ENCODE measurements around the gene IL1RAPL1.

The IL1RAPL1 gene

GRCh38 chrX:29044423-29045184 is 457.4 kb downstream of the IL1RAPL1 start:
- in situ Hi-C loops (cut with MboI; ENCODE audit: low sequenced_read_pairs, unreplicated experiment): no loop called here
- no peak for TF ChIP-seq CTCF (IDR thresholded peaks at IDR 0.05; ENCODE audit: borderline replicate concordance, control extremely low read depth, extremely low read depth, insufficient read depth, missing control alignments)
- no peak for DNase-seq (ENCODE audit: low spot score)

- no peak for DNase-seq (ENCODE audit: low spot score)
- no peak for TF ChIP-seq CTCF (IDR thresholded peaks at IDR 0.05; ENCODE audit: borderline replicate concordance, control extremely low read depth, extremely low read depth, insufficient read depth, missing control alignments)
- in situ Hi-C loops (cut with MboI; ENCODE audit: low sequenced_read_pairs, unreplicated experiment): no loop called here
These were observed 478.2 kb downstream of the IL1RAPL1 start for GRCh38 chrX:29065477-29065876.

GRCh38 chrX:29066516-29066915 is 479.3 kb downstream of the IL1RAPL1 start:
- no peak for DNase-seq (ENCODE audit: low spot score)
- in situ Hi-C loops (cut with MboI; ENCODE audit: low sequenced_read_pairs, unreplicated experiment): no loop called here
- TF ChIP-seq CTCF (IDR thresholded peaks at IDR 0.05; ENCODE audit: borderline replicate concordance, control extremely low read depth, extremely low read depth, insufficient read depth, missing control alignments): no peak

GRCh38 chrX:29067351-29067750 is 480.1 kb downstream of the IL1RAPL1 start:
- DNase-seq (ENCODE audit: low spot score): no peak
- no peak for TF ChIP-seq CTCF (IDR thresholded peaks at IDR 0.05; ENCODE audit: borderline replicate concordance, control extremely low read depth, extremely low read depth, insufficient read depth, missing control alignments)
- in situ Hi-C loops (cut with MboI; ENCODE audit: low sequenced_read_pairs, unreplicated experiment): no loop called here

- in situ Hi-C loops (cut with MboI; ENCODE audit: low sequenced_read_pairs, unreplicated experiment): no loop called here
- DNase-seq (ENCODE audit: low spot score): no peak
- no peak for TF ChIP-seq CTCF (IDR thresholded peaks at IDR 0.05; ENCODE audit: borderline replicate concordance, control extremely low read depth, extremely low read depth, insufficient read depth, missing control alignments)
These were observed 484.5 kb downstream of the IL1RAPL1 start for GRCh38 chrX:29071525-29072320.

GRCh38 chrX:29082558-29082957 is 495.3 kb downstream of the IL1RAPL1 start:
- in situ Hi-C loops (cut with MboI; ENCODE audit: low sequenced_read_pairs, unreplicated experiment): no loop called here
- no peak for DNase-seq (ENCODE audit: low spot score)
- no peak for TF ChIP-seq CTCF (IDR thresholded peaks at IDR 0.05; ENCODE audit: borderline replicate concordance, control extremely low read depth, extremely low read depth, insufficient read depth, missing control alignments)

Measured in GM13976 (cell line).